NCI-H128 (cell line): ENCODE measurements around the gene GRHL3.
"Not testable (repeated sequence)": the region's sequence is repeated elsewhere in the genome, so short reads cannot be mapped to it uniquely, and the experiment has no call there.

ENCODE experiments used
- DNase-seq: peaks from one replicate; lab custom pipeline; 2025; ENCODE audit not compliant: unreplicated experiment; lab: John Stamatoyannopoulos, UW

GRHL3 gene

DNA sequence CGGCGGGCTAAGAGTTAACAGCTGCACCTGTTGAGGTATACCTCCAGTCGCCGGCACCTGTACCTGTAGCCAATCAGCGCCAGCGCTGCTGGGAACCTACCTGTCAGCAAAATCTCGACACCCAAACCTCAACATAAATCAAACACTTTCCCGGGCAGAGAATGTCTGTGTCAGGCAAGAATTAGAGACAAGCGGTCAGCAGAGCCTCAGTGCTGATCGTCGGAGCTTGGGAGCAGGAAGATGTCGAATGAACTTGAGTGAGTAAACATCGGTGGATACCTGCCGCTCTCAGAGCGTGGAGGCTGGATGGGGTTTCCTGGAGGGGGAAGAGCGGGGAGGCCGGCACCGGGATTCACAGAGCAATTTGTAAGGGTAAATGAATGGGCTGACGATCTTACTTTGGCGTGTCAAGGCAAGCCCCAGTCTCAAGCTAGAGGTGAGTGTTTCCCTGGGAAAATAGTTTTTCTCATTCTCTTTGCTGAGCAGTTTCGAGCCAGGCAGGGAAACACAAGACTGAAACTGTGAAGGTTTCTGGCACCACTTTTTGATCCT, at the start of gene GRHL3:
GRHL3 (plus strand) TSS at position 46 of the 552 bp plus-strand sequence; CDS start at position 241, 195 bp downstream.
- DNase-seq = peak; percentile 68

DNA sequence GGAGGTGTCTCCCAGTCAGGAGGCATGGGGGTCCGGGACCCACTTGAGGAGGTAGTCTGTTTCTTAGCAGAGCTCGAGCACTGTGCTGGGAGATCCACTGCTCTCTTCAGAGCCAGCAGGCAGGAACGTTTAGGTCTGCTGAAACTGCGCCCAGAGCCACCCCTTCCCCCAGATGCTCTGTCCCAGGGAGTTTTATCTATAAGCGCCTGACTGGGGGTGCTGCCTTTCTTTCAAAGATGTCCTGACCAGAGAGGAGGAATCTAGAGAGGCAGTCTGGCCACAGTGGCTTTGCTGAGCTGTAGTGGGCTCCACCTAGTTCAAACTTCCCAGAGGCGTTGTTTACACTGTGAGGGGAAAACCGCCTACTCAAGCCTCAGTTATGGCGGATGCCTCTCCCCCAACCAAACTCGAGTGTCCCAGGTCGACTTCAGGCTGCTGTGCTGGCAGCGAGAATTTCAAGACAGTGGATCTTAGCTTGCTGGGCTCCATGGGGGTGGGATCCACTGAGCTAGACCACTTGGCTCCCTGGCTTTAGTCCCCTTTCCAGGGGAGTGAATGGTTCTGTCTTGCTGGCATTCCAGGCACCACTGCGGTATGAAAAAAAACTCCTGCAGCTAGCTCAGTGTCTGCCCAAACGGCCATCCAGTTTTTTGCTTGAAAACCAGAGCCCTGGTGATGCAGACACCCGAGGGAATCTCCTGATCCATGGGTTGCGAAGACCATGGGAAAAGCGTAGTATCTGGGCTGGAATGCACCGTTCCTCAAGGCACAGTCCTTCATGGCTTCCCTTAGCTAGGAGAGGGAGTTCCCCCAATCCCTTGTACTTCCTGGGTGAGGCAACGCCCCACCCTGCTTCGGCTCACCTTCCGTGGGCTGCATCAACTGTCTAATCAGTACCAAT, 44.7 kb upstream of the GRHL3 start:
- not testable (repeated sequence) for DNase-seq

DNA sequence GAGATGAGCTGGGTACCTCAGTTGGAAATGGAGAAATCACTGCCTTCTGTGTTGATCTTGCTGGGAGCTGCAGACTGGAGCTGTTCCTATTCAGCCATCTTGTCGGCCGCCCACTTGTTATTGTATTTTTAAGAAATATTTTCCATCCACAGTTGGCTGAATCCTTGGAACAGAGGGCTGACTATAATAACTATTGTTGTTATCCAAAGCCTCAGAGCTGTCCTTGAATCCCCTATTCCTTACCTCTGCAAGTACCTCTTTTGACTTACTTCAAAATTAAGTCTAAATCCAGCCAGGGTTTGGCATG, 44.1 kb upstream of the GRHL3 start:
- DNase-seq = no peak

- no peak for DNase-seq
Observed at GRCh38 chr1:24275510-24275909, 43.6 kb upstream of the GRHL3 start.

DNA sequence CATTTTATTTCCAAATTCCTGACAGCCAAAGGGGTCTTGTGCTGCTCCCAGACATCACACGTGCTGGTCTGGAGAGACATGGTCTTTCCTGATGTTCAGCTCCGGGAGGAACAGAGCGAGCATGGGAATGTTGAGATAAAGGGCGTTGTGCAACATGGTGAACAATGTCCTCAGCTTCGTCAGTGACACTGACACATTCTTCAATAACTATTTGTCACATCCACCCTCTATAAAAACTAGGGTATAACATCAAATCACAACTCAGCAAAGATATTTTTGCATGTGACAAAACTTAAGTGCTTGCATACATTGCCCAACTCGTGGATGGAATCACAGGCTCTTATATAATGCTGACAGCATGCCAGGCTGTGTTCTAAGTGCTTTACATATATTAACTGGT, 42.4 kb upstream of the GRHL3 start:
- DNase-seq = no peak

DNA sequence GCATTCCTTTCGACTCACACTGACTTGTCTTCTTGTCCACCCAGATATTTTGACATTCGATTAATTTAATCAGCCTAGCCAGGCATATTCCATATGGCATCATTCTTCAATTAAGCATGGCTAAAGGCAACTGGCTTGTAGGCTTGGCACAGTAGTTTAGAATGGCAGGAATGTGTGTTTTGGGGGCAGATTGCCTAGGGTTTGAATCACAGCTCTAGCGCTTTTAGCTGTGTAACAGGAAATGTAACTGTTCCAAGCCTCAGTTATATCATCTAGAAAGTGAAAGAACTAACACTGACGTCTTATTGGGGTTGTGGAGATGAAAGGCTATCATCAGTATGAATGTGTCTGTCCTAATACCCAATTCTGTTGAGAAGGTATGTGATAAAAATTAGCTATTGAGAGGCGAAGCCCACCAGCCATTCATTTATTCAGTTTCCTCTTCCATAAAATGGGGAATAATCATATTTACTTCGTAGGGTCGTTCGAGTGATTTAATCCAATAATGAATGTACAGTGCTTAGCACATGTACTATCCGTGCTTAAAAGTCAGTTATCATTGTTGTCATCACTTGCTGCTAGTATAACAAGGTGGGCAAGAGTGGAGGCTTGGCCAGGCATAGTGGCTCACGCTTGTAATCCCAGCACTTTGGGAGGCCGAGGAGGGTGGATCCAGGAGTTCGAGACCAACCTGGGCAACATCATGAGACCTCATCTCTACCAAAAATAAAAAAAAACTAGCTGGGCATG, 41.6 kb upstream of the GRHL3 start:
- DNase-seq = no peak

DNA sequence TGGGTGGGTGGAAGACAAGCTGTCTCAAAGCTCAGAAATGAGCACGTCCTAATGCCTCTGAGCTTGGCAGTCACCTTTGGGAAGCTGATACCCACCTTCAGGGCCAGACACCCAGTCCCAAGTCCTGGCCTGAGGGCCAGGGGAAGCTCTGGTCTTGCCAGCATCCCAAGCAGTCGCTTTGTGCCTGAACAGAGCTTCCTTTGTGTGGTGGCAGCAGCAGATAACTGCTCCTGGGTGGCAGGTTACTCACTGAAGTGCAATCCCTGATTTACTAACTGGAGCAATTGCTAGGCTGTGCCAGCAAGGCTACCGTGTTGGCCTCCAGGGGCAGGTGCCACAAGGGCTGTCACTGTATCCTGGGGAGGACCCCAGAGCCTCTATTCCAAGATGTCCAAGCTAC, 40.4 kb upstream of the GRHL3 start:
- DNase-seq = no peak

- DNase-seq = no peak
Observed at GRCh38 chr1:24279590-24280232, 39.4 kb upstream of the GRHL3 start.

GRCh38 chr1:24281591-24281990, 37.6 kb upstream of the GRHL3 start:
- DNase-seq = no peak

- no peak for DNase-seq
Observed at GRCh38 chr1:24282491-24282890, 36.7 kb upstream of the GRHL3 start.

- DNase-seq = no peak
Observed at GRCh38 chr1:24283326-24284155, 35.6 kb upstream of the GRHL3 start.

- DNase-seq = no peak
Observed at GRCh38 chr1:24284156-24284471, 35.0 kb upstream of the GRHL3 start.

DNA sequence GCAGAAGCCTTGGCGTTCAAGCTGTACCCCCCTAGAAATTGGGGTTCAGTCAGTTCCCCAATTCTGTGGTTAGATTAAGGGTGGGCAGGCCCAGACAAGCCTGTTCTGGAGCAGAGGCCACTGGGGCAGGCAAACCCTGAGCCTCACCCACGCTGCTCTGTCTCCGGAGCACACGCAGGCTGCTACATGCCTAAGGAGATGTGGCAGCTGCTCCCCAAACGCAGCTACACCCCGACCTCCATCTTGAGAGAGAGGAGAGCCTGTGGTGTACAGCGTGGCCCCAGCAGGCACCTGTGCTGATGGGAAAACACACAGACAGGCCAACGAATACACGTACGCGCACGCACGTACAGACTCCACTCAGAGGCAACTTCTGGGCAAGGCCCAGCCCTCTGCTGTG, 33.9 kb upstream of the GRHL3 start:
- DNase-seq = no peak

DNA sequence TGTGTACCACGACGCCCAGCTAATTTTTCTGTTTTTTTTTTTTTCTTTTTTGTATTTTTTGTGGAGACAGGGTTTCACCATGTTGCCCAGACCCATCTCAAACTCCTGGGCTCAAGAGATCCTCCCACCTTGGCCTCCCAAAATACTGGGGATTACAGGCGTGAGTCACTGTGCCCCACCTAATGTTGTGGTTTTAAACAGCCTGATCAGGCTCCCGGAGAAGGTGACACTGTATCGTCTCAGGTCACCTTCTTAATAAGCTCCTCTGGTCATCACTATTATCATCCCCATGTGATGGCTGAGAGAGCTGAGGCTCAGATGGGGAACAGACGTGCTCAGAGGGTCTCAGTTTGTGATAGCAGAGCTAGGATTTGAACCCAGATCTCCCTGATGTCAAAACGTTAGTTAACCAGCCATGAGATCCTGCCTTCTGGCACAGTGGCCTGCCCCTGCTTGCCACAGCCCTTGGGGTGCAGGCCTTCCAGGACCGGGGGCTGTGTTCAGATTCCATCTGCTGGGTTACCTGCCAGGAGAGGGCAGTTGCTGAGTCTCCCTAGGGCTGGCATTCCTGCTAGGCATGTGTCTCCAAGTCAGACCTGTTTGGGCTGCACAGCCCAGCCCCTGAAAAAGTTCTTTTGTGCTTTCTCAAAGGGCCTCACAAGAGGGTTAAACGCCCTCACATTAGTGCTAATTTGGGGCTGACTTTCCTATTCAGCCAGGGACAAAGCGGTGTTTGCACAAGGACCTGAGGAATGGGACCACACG, 32.7 kb upstream of the GRHL3 start:
- no peak for DNase-seq

GRCh38 chr1:24287779-24288178, 31.4 kb upstream of the GRHL3 start:
- not testable (repeated sequence) for DNase-seq

DNA sequence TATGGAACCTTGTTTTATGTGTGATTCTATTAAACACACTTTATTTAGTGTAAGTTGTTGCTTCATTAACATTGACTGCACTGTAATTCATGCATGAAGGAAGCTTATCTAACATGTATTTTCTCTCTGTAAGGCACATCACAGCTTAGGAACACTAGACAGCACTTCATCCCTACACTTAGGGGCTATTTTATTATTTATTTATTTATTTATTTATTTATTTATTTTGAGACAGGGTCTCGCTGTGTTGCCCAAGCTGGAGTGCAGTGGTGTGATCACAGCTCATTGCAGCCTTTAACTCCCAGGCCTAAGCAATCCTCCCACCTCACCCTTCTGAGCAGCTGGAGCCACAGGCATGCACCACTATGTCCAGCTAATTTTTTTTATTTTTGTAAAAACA, 30.7 kb upstream of the GRHL3 start:
- DNase-seq = no peak

DNA sequence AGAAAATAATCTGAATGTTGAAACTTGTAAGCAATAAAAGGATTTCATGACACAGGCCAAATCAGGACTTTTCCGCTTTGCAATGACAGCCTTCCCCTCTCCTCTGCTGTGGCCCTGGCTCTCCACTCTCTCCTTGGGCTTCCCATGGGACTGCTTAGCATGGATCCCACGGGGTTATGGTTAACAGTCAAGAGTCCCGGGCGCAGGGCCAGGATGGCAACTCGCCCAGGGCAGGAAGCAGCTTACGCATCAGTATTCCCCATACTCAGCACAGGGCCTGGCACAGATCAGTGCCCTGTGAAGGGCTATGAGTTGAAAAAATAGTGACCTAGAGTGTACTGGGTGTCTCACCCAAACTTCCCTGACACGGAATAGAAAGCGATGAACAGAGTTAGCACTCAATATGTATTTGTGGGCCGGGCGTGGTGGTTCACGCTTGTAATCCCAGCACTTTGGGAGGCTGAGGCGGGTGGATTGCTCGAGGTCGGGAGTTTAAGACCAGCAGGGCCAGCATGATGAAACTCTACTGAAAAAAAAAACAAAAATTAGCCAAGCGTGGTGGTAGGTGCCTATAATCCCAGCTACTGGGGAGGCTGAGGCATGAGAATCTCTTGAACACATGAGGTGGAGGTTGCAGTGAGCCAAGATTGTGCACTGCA, 29.1 kb upstream of the GRHL3 start:
- DNase-seq = peak; percentile 88

GRCh38 chr1:24290933-24291487, 28.1 kb upstream of the GRHL3 start:
- no peak for DNase-seq

DNA sequence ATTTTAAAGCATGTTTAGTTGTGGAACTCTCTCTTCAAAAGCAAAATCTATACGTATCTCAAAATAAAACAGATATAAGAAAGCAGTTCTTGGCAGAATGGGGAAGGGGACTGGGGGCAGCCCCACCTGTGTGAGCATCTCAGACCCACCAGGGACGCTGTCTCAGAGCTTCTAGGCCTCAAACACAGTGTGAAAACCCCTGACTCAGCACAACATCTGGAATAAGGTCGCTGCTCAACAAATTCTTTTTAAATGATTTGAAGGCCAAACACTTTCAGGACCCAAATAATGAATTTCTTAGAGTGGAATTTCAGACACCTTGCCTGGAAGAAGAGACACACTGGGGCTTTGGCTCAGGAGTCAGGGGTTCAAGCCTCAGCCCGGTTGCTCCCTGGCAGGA, 27.1 kb upstream of the GRHL3 start:
- no peak for DNase-seq
